ENCODE results near the gene CLIC3.

The CLIC3 gene

GRCh38 chr9:136957901-136958300 lies 38.5 kb downstream of the CLIC3 start:
- DNase-seq (ENCODE audit: extremely low spot score) = no peak
- no peak for TF ChIP-seq CTCF (IDR thresholded peaks at IDR 0.05; ENCODE audit: control extremely low read depth, extremely low read depth, low read depth, missing control alignments)
- CTCF ChIA-PET = interaction anchor here (0.9 to 1.1 kb wide), 3 partner anchors 71 to 115 kb away, joined by 3 to 5 read pairs (median 3); partner anchors contain the start of gene AJM1
- POLR2A ChIA-PET = no interaction called here

GRCh38 chr9:136957461-136957860 lies 38.9 kb downstream of the CLIC3 start:
- ChIA-PET POLR2A (no interaction called here), CTCF (no interaction called here)

GRCh38 chr9:136956604-136957003 lies 39.8 kb downstream of the CLIC3 start:
- DNase-seq (ENCODE audit: extremely low spot score) = no peak
- TF ChIP-seq CTCF (IDR thresholded peaks at IDR 0.05; ENCODE audit: control extremely low read depth, extremely low read depth, low read depth, missing control alignments) = no peak
- ChIA-PET CTCF (no interaction called here), POLR2A (no interaction called here)

More at GRCh38 chr9:136957461-136957860, 38.9 kb downstream of the CLIC3 start:
- TF ChIP-seq CTCF (IDR thresholded peaks at IDR 0.05; ENCODE audit: control extremely low read depth, extremely low read depth, low read depth, missing control alignments) = no peak
- no peak for DNase-seq (ENCODE audit: extremely low spot score)

GRCh38 chr9:136955943-136956335 lies 40.4 kb downstream of the CLIC3 start:
- no peak for TF ChIP-seq CTCF (IDR thresholded peaks at IDR 0.05; ENCODE audit: control extremely low read depth, extremely low read depth, low read depth, missing control alignments)
- DNase-seq (ENCODE audit: extremely low spot score) = no peak
- ChIA-PET POLR2A (no interaction called here), CTCF (no interaction called here)

- DNase-seq (ENCODE audit: extremely low spot score) = no peak
- ChIA-PET CTCF (interaction anchor here (0.6 kb wide), 1 partner anchor 140 kb away, joined by 3 read pairs; no protein-coding TSS in a partner anchor), POLR2A (no interaction called here)
- no peak for TF ChIP-seq CTCF (IDR thresholded peaks at IDR 0.05; ENCODE audit: control extremely low read depth, extremely low read depth, low read depth, missing control alignments)
Observed at GRCh38 chr9:136955202-136955942, 41.0 kb downstream of the CLIC3 start.

- no peak for TF ChIP-seq CTCF (IDR thresholded peaks at IDR 0.05; ENCODE audit: control extremely low read depth, extremely low read depth, low read depth, missing control alignments)
- POLR2A ChIA-PET = no interaction called here
- CTCF ChIA-PET = interaction anchor here (0.6 to 2.4 kb wide), 2 partner anchors 81 to 139 kb away, joined by 3 to 8 read pairs; no protein-coding TSS in a partner anchor
- DNase-seq (ENCODE audit: extremely low spot score) = no peak
Observed at GRCh38 chr9:136954270-136955083, 41.9 kb downstream of the CLIC3 start.

Data from GM10248 (cell line).